NK-92 treated with Interleukin-12 subunit alpha and Interleukin-12 subunit beta, amount 100 ng/mL, for 24 hours (cell line): ENCODE measurements around the gene C5orf47.

ENCODE experiments used
- DNase-seq: peaks from one replicate; lab custom pipeline; 2025; lab: John Stamatoyannopoulos, UW

C5orf47 gene

DNA sequence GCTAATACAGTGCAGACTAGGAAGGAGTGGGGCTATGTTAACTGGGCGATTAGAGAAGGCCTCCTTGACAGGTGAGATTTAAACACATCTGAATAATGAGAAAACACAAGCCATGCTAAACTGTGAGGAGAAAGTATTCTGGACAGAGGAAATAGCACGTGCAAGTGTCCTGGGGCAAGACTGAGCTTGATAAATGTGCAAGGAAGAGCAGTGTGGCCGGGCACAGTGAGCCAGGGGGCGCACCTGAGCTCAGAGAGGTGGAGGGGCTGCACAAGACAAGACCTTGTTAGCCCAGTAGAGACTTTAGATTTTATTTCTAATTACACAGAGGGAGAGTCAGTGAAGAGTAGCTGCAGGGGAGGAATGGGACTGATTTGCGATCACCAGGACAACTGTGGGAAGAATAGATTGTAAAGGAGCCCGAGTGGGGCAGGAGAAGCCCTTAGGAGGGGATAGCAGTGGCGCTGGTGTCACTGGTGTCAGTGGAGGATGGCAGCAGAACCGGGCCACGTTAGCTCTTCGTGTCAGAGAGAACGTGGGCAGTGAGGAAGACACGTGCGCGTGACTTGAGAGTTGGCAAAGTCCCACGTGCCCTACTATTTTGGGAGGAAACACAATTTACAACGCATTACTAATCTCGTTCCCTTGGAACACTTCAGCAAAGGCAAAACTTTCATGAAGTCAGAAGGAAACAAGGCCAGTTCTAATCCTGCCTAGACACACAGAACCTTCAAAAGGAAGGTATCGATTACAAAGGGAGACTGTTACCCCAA, 17.9 kb upstream of the C5orf47 start:
- no peak for DNase-seq

DNA sequence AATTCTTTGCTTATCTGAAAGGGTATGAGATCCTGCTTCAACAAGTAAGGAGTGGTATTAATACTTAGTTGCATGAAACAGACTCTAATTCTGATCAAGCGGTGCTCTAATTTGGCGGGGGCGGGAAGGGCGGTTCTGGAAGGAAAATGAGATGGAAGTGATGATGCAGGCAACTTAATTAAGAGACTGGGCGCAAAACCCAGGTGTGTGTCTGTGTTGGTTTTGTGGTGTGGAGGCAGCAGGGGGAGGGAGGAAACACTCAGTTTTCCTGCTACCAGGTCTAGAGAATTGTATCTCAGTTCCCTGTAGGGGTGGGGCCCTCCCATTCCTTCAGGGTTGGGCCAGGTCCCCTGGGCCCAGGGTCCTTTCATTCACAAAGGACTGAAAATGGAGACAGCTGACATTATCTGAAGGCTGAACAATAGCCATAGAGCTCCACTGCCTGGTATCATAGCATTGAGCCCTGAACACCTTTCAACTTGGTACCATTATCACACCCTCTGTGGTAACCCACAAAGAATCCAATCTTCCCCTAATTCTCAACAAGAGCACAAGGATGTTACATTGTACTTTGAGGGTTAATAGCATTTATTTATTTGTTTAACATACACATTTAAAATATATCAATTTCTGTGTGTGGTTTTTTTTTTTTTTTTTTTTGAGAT, 17.2 kb upstream of the C5orf47 start:
- no peak for DNase-seq

DNA sequence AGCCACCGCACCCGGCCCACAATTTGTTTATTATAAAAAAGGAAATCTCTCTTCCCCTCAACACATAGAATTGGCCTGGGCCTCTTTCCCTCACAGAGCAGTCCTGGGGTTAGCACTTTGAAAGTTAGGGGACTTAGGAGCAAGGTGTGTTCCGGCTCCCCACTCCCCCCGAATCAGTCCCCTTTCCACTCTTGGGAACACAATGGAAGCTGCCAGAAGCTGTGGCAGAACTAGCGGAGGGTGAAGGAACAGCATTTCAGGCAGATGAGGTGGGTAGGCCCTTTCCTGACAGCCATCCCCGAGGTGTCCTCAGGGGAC, 16.4 kb upstream of the C5orf47 start:
- DNase-seq = no peak

DNA sequence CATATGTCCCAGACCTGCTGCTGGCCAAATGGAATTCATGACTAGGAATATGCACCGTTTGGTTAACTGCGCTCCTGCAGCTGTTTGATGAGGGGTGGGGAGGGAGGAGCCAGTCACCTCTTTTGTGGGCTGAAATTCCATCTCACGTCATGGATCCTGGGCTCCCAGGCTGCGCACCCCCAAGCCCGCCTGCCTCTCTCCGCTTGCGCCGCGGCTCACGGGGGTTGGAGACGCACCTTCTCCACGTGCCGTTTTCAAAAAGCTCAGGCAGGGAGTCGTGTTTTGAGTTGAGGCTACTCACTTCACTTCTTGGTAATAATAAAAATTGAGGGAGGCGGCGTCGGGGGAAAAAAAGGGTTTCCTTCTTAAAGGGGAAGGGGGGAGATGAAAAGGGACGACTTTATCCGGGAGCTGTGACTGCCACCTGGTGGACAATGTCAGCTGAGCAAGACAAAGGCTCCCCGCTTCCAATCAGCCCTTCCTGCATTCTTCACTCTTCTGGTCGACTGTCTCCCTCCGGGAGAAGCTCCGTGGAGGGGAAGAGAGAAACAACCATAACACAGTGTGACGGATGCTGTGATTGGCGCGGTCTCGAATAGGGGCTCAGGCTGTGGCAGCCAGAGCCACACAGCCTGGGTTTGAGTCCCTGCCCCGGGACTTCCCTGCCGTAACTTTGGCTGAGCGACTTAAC, 15.9 kb upstream of the C5orf47 start:
- DNase-seq = peak; percentile 31

DNA sequence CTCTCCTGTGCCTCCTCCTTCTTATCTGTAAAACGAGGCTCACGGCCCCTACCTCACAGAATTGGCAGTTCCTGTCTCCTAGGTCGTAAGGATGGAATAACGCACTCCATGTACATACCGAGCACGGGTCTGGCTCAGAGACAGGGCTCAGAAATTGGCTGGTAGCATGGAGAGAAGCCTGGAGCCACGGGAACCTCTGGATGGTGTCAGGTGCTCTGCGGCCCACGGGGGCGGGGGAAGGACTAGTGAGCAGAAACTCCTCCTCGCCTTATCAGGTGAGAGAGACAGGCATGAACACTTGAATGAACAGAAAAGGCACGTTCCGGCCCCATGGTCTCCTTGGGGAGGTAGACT, 15.4 kb upstream of the C5orf47 start:
- DNase-seq = no peak

DNA sequence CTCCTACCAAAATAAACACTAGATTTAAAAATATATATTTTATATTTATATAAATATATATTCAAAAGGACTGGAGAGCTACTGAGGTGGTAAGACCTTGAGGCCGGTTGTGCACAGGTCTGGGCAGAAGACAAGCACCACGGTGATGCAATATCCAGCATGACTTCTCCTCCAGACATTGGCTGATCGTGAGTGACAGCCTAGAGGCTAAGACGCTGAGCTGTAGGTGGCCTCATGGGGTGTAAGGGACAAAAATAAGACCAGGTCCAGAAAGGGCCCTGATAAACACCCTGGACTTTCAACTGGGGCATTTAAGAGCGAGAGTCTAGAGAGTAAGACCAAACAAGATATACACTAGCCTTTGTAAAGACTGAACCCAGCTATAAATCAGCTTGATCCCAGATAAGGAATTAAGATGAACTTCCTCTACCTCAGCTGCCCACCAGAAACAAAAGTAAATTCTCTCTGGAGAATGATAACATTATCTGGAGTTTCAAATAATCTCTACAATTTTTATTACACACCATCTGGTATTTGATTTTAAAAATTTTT, 14.2 kb upstream of the C5orf47 start:
- no peak for DNase-seq

DNA sequence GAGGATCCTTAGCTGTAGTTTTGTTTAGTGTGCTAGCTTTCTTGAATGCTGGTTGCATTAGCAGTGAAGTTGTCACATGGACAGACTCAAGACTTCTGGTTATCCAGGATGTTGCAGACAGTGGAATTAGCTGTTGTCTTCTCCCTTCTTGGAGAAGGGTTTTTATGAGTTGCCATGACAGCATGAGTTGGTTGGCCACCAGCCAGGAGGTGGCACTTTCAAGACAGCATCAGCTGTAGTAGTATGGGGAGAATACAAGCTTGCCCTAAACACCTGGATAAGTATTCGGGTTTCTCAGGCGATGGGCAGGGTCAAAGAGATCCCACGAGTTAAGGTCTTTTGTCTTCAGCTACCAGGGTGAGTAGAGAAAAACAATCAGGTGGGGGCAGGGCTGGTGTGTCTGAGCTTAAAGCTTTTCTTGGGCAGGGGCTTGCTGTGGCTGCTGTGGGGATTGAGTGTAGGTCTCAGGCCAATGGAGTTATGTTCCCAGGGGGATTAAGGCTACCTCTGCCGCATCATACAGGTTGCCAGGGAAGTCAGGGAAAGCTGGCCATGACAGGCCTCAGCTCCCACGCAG, 7.7 kb upstream of the C5orf47 start:
- no peak for DNase-seq

DNA sequence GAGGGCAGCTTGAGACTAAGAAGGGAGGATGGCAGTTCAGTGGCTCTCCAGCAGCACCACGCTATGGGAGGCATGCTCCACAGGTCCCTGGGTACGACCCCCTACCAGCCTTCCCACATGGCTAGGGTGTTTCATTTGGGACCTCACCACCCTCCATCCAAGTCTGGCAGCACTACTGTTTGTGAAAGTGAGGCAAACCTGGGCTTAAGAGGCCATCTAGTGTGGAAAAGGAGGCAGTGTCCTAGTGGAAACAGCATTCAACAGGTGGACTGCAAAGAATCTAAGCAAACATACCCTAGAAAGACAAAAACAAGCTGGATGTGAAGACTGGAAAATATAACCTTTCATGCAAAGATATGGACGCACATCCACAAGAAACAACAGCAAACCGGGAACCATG, 4.8 kb upstream of the C5orf47 start:
- DNase-seq = no peak

DNA sequence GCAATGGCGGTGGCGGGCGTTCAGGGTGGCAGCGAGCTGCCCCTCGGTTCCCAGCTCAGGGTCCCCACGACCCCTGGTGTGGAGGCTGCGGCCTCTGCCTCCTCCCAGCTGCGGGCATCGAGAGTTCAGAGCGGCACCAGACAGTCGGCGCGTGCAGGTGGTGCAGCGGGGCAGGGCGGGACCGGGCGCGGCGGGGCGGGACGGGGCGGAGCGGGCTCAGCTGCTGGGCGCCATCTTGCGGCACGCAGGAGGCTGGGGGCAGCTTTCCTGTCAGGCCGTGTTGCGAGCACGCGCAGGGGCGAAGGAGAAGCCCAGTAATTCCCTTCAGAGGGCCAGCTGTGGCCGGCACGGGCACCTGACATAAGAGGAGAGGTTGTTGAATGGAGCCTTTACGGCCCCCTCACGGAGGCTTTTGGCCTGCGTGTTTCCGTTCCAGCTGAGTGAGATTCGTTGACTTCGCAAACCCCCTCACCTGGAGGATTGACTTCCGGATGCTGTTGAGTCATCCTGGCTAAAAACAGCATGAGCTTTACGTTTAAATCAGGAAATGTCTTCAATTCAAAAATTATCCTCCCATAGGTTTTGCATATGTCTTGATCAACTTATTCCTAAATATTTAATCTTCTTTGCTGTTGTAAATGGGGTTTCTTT, 587 bp downstream of the C5orf47 start:
- DNase-seq = no peak

DNA sequence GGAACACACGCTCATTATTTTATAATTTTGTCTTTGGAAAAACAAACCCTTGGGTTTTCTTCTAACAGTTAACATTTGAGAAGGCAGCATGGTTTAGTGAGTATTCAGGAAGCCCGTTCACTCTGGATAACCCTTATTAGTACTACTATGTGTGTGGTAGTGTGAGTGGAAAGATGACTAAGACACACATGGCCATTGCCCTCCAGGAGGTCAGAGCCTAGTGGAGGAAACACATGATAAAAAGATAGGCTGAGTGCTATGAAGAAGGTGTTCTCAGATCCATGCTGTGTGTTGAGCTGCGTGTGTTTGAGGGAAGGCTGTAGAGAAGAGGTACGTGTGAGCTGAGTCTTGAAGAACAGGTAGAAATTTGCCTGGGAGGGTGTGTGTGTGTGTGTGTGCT, 8.4 kb downstream of the C5orf47 start:
- DNase-seq = no peak

DNA sequence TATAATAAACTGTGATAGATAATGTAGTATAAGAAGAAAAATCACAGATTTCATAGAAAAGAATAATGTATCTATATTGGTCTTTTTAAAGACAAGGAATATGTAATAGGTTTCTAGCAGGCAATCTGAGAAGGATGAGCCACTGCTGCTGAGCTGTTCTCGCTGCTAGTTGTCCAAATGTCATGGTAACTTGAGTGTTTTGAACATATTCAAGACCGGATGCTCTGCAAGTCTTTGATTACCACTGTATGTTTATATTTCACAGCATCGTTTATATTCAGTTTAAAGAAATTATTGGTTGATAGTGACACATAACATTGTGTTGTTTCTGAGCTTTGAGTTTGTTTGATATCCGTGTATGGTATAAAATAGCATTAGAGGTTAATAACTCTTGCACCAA, 9.6 kb downstream of the C5orf47 start:
- DNase-seq = no peak

DNA sequence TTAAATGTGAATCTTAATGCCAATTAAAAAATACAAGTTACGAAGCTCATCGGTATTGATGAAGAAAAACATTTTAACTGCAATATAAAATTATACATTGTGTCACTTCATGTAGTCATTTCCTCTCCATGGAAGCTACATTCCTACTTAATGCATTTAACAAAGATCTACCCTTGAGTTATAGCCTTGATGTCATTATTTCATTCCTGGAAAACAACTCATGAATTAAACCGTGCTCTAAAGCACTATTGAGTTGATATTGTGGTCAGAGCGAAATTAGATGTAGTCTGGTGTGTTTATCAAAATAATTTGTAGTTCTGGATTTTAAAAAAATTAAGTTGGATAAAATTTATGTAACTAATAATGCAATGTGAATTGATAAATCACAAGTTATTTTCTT, 11.1 kb downstream of the C5orf47 start:
- DNase-seq = no peak

DNA sequence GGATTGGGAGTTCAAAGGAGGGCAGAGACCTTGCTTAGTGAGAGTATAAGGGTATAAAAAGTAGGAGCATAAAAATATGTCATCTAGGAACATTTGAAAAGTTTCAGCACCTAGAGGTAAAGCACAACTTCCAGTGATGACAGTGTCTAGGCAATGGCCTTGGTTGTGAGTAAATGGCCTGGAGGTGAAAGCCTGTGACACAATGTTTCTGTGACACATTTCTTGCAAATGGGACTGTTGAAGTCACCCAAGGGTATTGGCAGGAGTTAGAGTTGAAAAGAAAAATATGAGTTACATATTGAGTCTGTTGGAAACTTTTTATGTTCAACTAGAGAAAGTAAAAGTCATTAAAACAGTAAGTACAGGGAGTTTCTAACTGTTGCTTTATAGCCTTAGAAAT, 14.8 kb downstream of the C5orf47 start:
- no peak for DNase-seq

DNA sequence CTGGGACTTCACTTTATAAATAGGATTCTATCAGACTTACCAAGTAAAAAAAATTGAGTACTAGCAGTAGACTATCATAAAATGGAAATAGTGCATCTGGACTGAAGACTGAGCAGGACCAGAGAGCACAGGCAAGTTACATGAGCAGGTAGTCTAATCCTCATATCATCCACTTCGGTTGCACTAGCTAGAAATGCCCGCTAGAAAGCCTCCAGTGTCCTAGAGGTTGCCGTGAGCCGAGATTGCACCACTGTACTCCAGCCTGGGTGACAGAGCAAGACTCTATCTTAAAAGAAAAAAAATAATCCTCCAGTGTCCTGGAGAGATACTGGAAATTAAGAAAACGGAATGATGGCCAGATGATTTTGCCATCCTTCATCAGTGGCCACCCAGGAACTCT, 20.0 kb downstream of the C5orf47 start:
- no peak for DNase-seq

DNA sequence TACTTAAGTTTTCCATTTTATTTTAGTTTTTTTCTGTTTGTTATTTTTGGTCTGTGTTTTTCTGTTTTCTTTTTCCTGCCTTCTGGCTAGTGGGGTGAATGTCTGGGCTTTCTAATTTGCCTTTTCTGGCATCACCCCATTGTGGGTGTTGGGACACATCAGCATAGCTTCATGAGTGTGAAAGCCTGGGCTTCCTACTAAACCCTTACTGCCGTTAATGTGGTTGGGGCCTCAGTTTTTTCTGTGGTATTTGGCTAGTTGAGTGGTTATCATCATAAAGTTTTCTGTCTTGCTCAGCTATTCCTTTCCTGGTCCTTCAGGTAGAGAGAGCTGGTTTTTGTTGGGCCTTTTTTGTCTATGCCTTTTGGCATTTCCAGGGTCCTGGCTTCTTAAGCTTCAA, 21.4 kb downstream of the C5orf47 start:
- DNase-seq = peak; percentile 8

DNA sequence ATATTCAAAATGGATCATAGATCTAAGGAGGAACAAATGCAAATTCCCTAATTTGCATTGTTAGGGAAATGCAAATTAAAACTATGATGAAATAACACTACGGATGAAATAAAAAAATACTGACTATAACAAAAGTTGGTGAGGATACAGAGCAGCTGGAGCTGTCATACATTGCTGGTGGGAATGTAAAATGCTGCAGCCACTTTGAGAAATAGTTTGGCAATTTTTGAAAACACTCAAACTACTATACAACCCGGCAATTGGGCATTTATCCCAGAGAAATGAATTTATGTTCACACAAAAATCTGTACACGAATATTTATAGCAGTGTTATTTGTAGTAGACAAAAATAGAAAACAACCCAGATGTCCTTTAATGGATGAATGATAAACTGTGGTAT, 22.5 kb downstream of the C5orf47 start:
- DNase-seq = no peak

DNA sequence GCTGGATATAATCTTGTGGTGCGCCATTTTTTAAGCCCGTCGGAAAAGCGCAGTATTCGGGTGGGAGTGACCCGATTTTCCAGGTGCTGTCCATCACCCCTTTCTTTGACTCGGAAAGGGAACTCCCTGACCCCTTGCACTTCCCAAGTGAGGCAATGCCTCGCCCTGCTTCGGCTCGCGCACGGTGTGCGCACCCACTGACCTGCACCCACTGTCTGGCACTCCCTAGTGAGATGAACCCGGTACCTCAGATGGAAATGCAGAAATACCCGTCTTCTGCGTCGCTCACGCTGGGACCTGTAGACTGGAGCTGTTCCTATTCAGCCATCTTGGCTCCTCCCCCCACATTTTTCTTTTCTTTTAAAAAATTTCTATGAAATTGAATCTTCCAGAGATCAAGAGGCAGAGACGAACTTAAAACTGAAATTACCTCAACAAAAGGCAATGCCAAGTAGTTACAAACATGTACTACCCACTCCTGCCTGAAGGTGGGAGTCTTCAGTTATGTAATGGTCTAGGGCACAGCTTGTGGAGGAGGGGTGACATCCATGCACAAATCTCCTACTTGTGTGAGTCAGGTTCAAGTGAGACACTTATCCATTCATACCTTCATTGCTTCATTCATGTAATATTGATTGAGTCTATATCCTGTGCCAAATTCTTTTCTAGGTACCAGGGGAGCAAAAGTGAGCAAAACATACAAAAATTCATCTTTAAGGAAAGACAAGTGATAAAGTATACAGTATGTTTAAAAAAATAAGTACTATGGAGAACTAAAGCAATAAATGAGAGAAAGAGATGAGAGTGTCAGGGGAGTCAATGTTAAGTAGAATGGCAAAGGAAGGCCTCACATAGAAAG, 31.3 kb downstream of the C5orf47 start:
- DNase-seq = peak; percentile 8

DNA sequence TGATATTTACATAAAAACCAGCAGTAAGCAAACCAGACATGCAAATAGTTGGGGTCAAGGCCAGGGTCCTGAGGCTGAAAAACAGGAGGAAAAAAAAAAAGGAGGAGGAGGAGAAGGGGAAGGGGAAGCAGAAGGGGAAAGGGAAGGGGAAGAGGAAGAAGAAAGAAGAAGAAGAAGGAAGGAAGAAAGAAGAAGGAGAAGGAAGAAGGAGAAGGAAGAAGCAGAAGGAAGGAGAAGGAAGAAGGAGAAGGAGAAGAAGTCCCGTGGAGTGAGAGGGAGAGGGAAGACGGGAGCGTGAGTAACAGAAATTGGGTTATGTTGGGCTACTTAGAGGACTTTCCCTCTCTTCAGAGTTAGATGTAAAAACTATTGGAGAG, 31.9 kb downstream of the C5orf47 start:
- no peak for DNase-seq

DNA sequence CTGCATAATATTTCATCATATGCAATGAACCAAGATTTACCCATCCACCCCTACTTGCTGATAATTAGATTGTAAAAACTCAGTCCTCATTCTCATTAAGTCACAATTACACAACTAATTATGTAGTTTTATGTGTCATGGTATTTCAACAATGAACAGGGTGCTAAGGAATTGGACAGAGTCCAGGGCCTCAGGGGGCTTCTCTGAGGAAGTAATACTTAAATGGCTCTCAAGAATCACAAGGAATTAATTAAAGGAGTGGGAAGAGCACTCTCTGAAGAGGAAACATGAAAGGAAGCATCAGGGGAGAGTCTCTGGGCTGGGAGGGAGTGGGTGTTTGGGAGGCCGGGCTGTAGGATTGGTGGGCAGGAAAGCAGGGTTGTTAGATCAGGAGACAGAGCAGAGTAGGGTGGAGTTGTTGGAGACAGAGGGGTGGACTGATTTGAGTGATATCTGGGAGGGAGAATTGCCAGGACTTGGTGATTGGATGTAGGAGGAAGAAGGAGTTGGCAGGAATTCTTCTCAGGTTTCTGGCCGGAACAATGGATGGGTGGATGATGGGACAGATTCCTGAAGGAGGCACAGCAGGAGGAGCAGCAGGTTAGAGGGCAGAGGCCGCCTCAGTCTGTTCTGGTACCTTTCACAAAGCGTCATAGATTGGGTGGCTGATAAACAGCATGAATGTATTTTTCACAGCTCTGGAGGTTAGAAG, 33.6 kb downstream of the C5orf47 start:
- no peak for DNase-seq

DNA sequence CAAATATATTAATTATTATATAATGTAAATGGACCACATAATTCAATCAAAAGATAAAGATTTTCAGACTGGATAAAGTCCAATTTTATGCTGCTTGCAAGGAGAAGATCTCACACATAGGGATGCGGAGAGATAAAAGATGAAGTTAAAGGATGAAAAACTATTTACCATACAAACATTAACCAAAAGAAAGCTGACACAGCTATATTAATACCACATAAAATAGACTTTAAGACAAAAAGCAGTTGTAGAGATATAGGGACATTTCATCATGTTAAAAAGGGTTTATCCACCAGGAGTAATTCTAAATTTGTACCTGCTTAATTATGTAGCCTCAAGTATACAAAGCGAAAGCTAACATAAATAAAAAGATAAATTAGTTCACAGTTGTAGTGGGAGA, 41.3 kb downstream of the C5orf47 start:
- no peak for DNase-seq
